Memory B cell (primary cell): ENCODE results near the gene KCNG2.
"Not testable (repeated sequence)": the region's sequence is repeated elsewhere in the genome, so short reads cannot be mapped to it uniquely, and the experiment has no call there.

Experiments
- ATAC-seq: fragments of 150-1000 bp; cut with Tn5 transposase; 2 replicates; pipeline ENCODE4 v1.10.0; 2021; ENCODE audit warnings: low read depth, mild to moderate bottlenecking, moderate library complexity
- DNase-seq, 2 donors: peaks; one replicate each; pipeline ENCODE4 v3.0.0; 2022; ENCODE audit warnings: low spot score in 2 of 2
- H3K27ac Mint-ChIP-seq: one replicate; pipeline ENCODE4 v1.8.0; 2022; ENCODE audit warnings: mild to moderate bottlenecking, moderate library complexity, mixed read lengths
- H3K27me3 Mint-ChIP-seq: one replicate; pipeline ENCODE4 v1.8.0; 2022; ENCODE audit warnings: mixed read lengths
- H3K36me3 Mint-ChIP-seq: one replicate; pipeline ENCODE4 v1.8.0; 2022; ENCODE audit warnings: mild to moderate bottlenecking, mixed read lengths
- H3K4me1 Mint-ChIP-seq: one replicate; pipeline ENCODE4 v1.8.0; 2022; ENCODE audit warnings: mixed read lengths
- H3K4me3 Mint-ChIP-seq: one replicate; pipeline ENCODE4 v1.8.0; 2022; ENCODE audit warnings: mild to moderate bottlenecking, moderate library complexity, mixed read lengths
- H3K9me3 Mint-ChIP-seq: one replicate; pipeline ENCODE4 v1.8.0; 2022; ENCODE audit warnings: mixed read lengths

KCNG2 gene

GRCh38 chr18:79871481-79872091, 73.8 kb downstream of the KCNG2 start:
- no peaks in the 10 kb centered on the region for H3K9me3 Mint-ChIP-seq
- ATAC-seq (no peak), DNase-seq (no peak)
- no peaks in the 10 kb centered on the region for H3K36me3 Mint-ChIP-seq
- no peak overlapping the region for H3K4me3 Mint-ChIP-seq
- no peak overlapping the region for H3K27ac Mint-ChIP-seq
- H3K4me1 Mint-ChIP-seq = no peaks in the 10 kb centered on the region
- peaks cover 2% of the 10 kb centered on the region for H3K27me3 Mint-ChIP-seq

GRCh38 chr18:79872527-79873444, 75.0 kb downstream of the KCNG2 start:
- ATAC-seq = no peak
- Mint-ChIP-seq H3K27ac (no peak overlapping the region), H3K27me3 (peaks cover 2% of the 10 kb centered on the region), H3K36me3 (no peaks in the 10 kb centered on the region), H3K4me3 (no peak overlapping the region), H3K9me3 (no peaks in the 10 kb centered on the region), H3K4me1 (no peaks in the 10 kb centered on the region)
- no peak for DNase-seq

GRCh38 chr18:79873449-79874110, 75.8 kb downstream of the KCNG2 start:
- Mint-ChIP-seq H3K4me3 (no peak overlapping the region), H3K9me3 (no peaks in the 10 kb centered on the region), H3K4me1 (no peaks in the 10 kb centered on the region), H3K36me3 (no peaks in the 10 kb centered on the region), H3K27me3 (peaks cover 3% of the 10 kb centered on the region), H3K27ac (no peak overlapping the region)
- no peak for DNase-seq
- no peak for ATAC-seq

GRCh38 chr18:79874553-79875530, 77.1 kb downstream of the KCNG2 start:
- H3K9me3 Mint-ChIP-seq = no peaks in the 10 kb centered on the region

GRCh38 chr18:79875531-79875919, 77.8 kb downstream of the KCNG2 start:
- peaks cover 1% of the 10 kb centered on the region for H3K27me3 Mint-ChIP-seq
- H3K9me3 Mint-ChIP-seq = no peaks in the 10 kb centered on the region
- no peaks in the 10 kb centered on the region for H3K4me1 Mint-ChIP-seq
- ATAC-seq (no peak), DNase-seq (no peak)
- no peak overlapping the region for H3K4me3 Mint-ChIP-seq
- no peak overlapping the region for H3K27ac Mint-ChIP-seq
- peaks cover 2% of the 10 kb centered on the region for H3K36me3 Mint-ChIP-seq

More at GRCh38 chr18:79874553-79875530, 77.1 kb downstream of the KCNG2 start:
- peaks cover 2% of the 10 kb centered on the region for H3K36me3 Mint-ChIP-seq
- no peaks in the 10 kb centered on the region for H3K4me1 Mint-ChIP-seq
- H3K4me3 Mint-ChIP-seq = no peak overlapping the region
- H3K27ac Mint-ChIP-seq = no peak overlapping the region
- H3K27me3 Mint-ChIP-seq = peaks cover 3% of the 10 kb centered on the region
- DNase-seq = no peak
- no peak for ATAC-seq

- H3K4me3 Mint-ChIP-seq = no peak overlapping the region
- peaks cover 2% of the 10 kb centered on the region for H3K36me3 Mint-ChIP-seq
- ATAC-seq = no peak
- no peaks in the 10 kb centered on the region for H3K4me1 Mint-ChIP-seq
- H3K9me3 Mint-ChIP-seq = no peaks in the 10 kb centered on the region
- peaks cover 1% of the 10 kb centered on the region for H3K27me3 Mint-ChIP-seq
- H3K27ac Mint-ChIP-seq = no peak overlapping the region
- DNase-seq = no peak
These were observed 78.3 kb downstream of the KCNG2 start for GRCh38 chr18:79875931-79876461.

- Mint-ChIP-seq H3K27ac (no peak overlapping the region), H3K9me3 (no peaks in the 10 kb centered on the region), H3K36me3 (peaks cover 2% of the 10 kb centered on the region), H3K27me3 (peaks cover 1% of the 10 kb centered on the region), H3K4me1 (no peaks in the 10 kb centered on the region), H3K4me3 (no peak overlapping the region)
- no peak for DNase-seq
- ATAC-seq = no peak
These were observed 78.8 kb downstream of the KCNG2 start for GRCh38 chr18:79876497-79876896.

- peaks cover 2% of the 10 kb centered on the region for H3K36me3 Mint-ChIP-seq
- ATAC-seq = no peak
These were observed 79.7 kb downstream of the KCNG2 start for GRCh38 chr18:79877163-79878091.

GRCh38 chr18:79878246-79878645, 80.5 kb downstream of the KCNG2 start:
- H3K27me3 Mint-ChIP-seq, H3K9me3 Mint-ChIP-seq, H3K4me1 Mint-ChIP-seq, H3K4me3 Mint-ChIP-seq, DNase-seq, ATAC-seq, H3K36me3 Mint-ChIP-seq, H3K27ac Mint-ChIP-seq: not testable (repeated sequence)

More at GRCh38 chr18:79877163-79878091, 79.7 kb downstream of the KCNG2 start:
- peaks cover 3% of the 10 kb centered on the region for H3K27me3 Mint-ChIP-seq
- no peak for DNase-seq
- peaks cover 1% of the 10 kb centered on the region for H3K9me3 Mint-ChIP-seq
- H3K4me3 Mint-ChIP-seq = no peak overlapping the region
- H3K27ac Mint-ChIP-seq = no peak overlapping the region
- H3K4me1 Mint-ChIP-seq = no peaks in the 10 kb centered on the region

- Mint-ChIP-seq H3K9me3 (peaks cover 1% of the 10 kb centered on the region), H3K36me3 (peaks cover 2% of the 10 kb centered on the region), H3K27ac (no peak overlapping the region), H3K4me3 (no peak overlapping the region), H3K27me3 (peaks cover 4% of the 10 kb centered on the region), H3K4me1 (no peaks in the 10 kb centered on the region)
- ATAC-seq (no peak), DNase-seq (no peak)
These were observed 81.1 kb downstream of the KCNG2 start for GRCh38 chr18:79878741-79879378.

GRCh38 chr18:79879566-79879965, 81.8 kb downstream of the KCNG2 start:
- Mint-ChIP-seq H3K27me3 (peaks cover 4% of the 10 kb centered on the region), H3K9me3 (peaks cover 1% of the 10 kb centered on the region), H3K4me1 (no peaks in the 10 kb centered on the region), H3K4me3 (no peak overlapping the region), H3K36me3 (peaks cover 2% of the 10 kb centered on the region), H3K27ac (no peak overlapping the region)
- ATAC-seq (no peak), DNase-seq (no peak)

- no peak for ATAC-seq
- Mint-ChIP-seq H3K27ac (no peak overlapping the region), H3K36me3 (peaks cover 2% of the 10 kb centered on the region), H3K9me3 (peaks cover 1% of the 10 kb centered on the region), H3K4me3 (no peak overlapping the region), H3K4me1 (no peaks in the 10 kb centered on the region), H3K27me3 (peaks cover 4% of the 10 kb centered on the region)
- no peak for DNase-seq
These were observed 84.0 kb downstream of the KCNG2 start for GRCh38 chr18:79881695-79882094.
